ENCODE measurements around the gene KYAT1. TPM values are rescaled to one million over a fixed set of nuclear protein-coding genes. Genes with fewer than 3 reads are reported as not detected.
A peak's percentile ranks its signal among the peaks of the same experiment; 100 is the strongest.

Gene KYAT1
- total RNA-seq, 1 experiment from 2014 or later: 14.6 TPM

DNA sequence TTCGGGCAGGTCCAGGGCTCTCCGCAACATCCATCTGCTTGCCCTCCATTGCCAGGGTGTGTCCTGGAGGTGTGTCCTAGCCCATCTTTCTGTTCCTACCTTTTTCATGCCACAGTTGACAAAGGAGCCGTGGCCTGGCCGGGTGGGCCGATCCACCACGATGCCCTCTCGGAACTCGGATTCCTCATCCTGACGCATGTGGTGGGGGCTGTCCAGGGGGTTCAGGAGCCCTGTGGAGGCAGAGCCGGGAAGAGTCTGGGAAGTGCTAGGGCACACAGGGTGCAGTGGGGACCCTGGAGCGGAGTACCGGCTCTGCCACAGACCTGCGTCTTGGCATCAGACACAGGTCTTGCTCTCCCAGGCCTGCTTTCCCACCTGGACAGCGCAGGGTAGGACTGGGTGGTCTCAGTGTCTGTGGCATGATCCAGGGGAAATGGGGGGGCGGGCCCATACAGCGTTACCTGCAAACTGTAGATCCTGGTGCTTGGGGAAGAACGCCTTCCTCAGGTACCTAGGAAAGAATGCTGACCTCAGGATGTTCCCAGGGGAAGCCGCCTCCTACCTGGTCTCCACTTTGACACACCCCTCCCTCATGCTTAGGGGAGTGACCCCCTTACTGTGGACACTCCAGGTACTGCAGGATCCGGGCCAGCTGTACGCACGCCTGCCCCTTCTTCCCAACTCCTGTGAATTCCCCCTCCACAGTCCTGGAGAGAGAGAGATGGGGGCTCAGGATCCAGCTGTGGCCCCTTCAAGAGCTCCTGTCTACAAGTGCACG, 55.6 kb downstream of the KYAT1 start:
- WGBS (ENCODE audit: extremely low coverage, insufficient read length, low lambda C conversion rate): no CpG with 5 or more reads among the region's 22 CpGs
- Histone ChIP-seq H2AK5ac (ENCODE audit: insufficient read length, low read length) (no peak overlapping the region), H4K91ac (ENCODE audit: insufficient read length, low read depth, low read length) (no peak overlapping the region), H3K4ac (ENCODE audit: low read depth, low read length) (no peak overlapping the region), H4K8ac (replicated peaks; ENCODE audit: insufficient read length, low read depth, low read length) (no peak overlapping the region), H4K20me1 (ENCODE audit: control insufficient read depth, insufficient read depth, insufficient read length) (no peaks in the 10 kb centered on the region), H3K23me2 (ENCODE audit: insufficient read length, low read depth, low read length, poor library complexity, severe bottlenecking) (peaks cover 8% of the 10 kb centered on the region), H3K27me3 (ENCODE audit: insufficient read depth, low read length) (no peaks in the 10 kb centered on the region), H3K9me3 (ENCODE audit: control insufficient read depth, low read depth, low read length) (no peaks in the 10 kb centered on the region), H3K9ac (ENCODE audit: extremely low read depth, insufficient read length, low read length) (no peak overlapping the region), H2BK20ac (ENCODE audit: low read depth, low read length, poor library complexity, severe bottlenecking) (no peak overlapping the region), H3K4me2 (ENCODE audit: insufficient read depth, insufficient read length, low read length) (no peak overlapping the region), H3K23ac (ENCODE audit: insufficient read length, low read depth, low read length) (no peak overlapping the region), H2BK15ac (ENCODE audit: low read depth, low read length) (no peak overlapping the region), H3K79me1 (ENCODE audit: insufficient read depth, low read depth, low read length, poor library complexity, severe bottlenecking) (peaks cover 8% of the 10 kb centered on the region), H3K14ac (ENCODE audit: insufficient read depth, low read length) (no peak overlapping the region), H2AFZ (ENCODE audit: low read length) (no peak overlapping the region), H3K4me1 (ENCODE audit: insufficient read depth, low read length) (no peaks in the 10 kb centered on the region), H2BK12ac (ENCODE audit: insufficient read length, low read depth, low read length) (no peak overlapping the region), H3K27ac (ENCODE audit: insufficient read length, low read depth, low read length) (no peak overlapping the region), H3K79me2 (ENCODE audit: insufficient read depth, low read length) (peaks cover 3% of the 10 kb centered on the region; the same call in 1 of the 2 replicates), H3K56ac (ENCODE audit: insufficient read length, low read depth, low read length) (no peak overlapping the region), H3K18ac (ENCODE audit: insufficient read length, low read depth, low read length) (no peak overlapping the region), H2BK5ac (ENCODE audit: insufficient read length, low read length) (no peak overlapping the region), H3T11ph (ENCODE audit: low read length) (no peak overlapping the region), H2BK120ac (ENCODE audit: low read depth, low read length, poor library complexity, severe bottlenecking) (no peak overlapping the region), H4K5ac (ENCODE audit: insufficient read length, low read depth, low read length) (no peak overlapping the region)
- DNase-seq: no peak
- Mint-ChIP-seq H3K27me3 (ENCODE audit: low read depth) (no peaks in the 10 kb centered on the region; the same call in 1 of the 2 replicates), H3K36me3 (ENCODE audit: insufficient read depth in 1 of 3, low read depth in 3 of 3) (peaks cover 37 to 77% (median 76%) of the 10 kb centered on the region in 3 experiments; a peak in 6 of 7 replicates), H3K4me1 (peaks cover 6 to 10% of the 10 kb centered on the region in 2 experiments), H3K9me3 (no peaks in the 10 kb centered on the region), H3K27ac (no peak overlapping the region), H3K4me3 (no peak overlapping the region; a peak in 1 of 5 replicates)
- TF ChIP-seq, protein P1, sequence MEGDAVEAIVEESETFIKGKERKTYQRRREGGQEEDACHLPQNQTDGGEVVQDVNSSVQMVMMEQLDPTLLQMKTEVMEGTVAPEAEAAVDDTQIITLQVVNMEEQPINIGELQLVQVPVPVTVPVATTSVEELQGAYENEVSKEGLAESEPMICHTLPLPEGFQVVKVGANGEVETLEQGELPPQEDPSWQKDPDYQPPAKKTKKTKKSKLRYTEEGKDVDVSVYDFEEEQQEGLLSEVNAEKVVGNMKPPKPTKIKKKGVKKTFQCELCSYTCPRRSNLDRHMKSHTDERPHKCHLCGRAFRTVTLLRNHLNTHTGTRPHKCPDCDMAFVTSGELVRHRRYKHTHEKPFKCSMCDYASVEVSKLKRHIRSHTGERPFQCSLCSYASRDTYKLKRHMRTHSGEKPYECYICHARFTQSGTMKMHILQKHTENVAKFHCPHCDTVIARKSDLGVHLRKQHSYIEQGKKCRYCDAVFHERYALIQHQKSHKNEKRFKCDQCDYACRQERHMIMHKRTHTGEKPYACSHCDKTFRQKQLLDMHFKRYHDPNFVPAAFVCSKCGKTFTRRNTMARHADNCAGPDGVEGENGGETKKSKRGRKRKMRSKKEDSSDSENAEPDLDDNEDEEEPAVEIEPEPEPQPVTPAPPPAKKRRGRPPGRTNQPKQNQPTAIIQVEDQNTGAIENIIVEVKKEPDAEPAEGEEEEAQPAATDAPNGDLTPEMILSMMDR (conservative IDR thresholded peaks at IDR 0.05): peak; percentile 33; the same call in 2 of the 3 replicates
